Measurements from ENCODE around the gene CHCHD3. TPM values are rescaled to one million over a fixed set of nuclear protein-coding genes. Genes with fewer than 3 reads are reported as not detected.

The CHCHD3 gene
- total RNA-seq, 2 donors from 2014 or later = 88.3 to 154 TPM

DNA sequence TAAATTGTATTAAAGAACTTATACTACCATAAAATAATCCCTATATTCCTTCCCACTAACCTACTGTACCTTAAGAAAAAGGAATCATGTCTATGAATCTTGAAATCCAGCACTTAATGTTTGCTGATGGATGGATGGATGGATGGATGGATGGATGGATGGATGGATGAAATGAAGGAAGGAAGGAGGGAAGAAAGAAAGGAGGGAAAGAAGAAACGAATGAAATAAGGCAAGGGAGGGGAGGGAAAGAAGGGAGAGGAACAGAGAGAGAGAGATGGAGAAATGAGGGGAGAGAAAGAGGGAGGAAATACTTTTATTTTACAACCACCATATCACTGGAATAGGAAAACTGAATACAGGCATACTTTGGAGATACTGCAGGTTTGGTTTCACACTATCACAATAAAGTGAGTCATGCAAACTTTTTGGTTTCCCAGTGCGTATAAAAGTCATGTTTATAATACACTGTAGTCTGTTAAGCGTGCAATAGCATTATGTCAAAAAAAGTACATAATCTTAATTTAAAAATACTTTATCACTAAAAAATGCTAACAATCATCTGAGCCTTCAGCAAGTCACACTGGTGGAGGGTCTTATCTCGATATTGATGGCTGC, 219.8 kb downstream of the CHCHD3 start:
- Histone ChIP-seq H3K36me3 (no peaks in the 10 kb centered on the region), H3K27me3 (no peaks in the 10 kb centered on the region), H3K4me3 (no peak overlapping the region), H3K9me3 (no peaks in the 10 kb centered on the region), H3K4me1 (peaks cover 0 to 20% of the 10 kb centered on the region in 2 donors), H3K27ac (no peak overlapping the region)
- DNase-seq (ENCODE audit: low spot score) = no peak
- TF ChIP-seq, protein P1, sequence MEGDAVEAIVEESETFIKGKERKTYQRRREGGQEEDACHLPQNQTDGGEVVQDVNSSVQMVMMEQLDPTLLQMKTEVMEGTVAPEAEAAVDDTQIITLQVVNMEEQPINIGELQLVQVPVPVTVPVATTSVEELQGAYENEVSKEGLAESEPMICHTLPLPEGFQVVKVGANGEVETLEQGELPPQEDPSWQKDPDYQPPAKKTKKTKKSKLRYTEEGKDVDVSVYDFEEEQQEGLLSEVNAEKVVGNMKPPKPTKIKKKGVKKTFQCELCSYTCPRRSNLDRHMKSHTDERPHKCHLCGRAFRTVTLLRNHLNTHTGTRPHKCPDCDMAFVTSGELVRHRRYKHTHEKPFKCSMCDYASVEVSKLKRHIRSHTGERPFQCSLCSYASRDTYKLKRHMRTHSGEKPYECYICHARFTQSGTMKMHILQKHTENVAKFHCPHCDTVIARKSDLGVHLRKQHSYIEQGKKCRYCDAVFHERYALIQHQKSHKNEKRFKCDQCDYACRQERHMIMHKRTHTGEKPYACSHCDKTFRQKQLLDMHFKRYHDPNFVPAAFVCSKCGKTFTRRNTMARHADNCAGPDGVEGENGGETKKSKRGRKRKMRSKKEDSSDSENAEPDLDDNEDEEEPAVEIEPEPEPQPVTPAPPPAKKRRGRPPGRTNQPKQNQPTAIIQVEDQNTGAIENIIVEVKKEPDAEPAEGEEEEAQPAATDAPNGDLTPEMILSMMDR (IDR thresholded peaks at IDR 0.05) = no peak

DNA sequence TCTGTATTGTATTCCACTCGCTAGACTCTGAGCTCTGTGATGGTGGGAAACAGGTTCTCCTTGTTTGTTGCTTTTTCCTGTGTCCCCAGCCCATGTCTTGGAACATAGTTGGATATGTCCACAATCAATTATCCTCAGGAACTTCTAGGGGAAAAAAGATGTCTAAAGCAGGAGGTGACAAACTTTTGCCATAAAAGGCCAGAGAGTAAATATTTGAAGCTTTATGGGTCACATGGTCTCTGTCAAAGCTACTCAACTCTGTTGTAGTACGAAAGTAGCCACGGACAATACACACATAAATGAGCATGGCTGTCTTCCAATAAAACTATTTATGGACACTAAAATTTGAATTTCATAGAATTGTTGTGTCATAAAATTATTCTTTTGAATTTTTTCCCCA, 220.5 kb downstream of the CHCHD3 start:
- H3K36me3 ChIP-seq = no peaks in the 10 kb centered on the region
- no peak overlapping the region for H3K4me3 ChIP-seq
- DNase-seq (ENCODE audit: low spot score) = no peak
- TF ChIP-seq, protein P1 (IDR thresholded peaks at IDR 0.05) = no peak
- H3K4me1 ChIP-seq = peaks cover 0 to 17% of the 10 kb centered on the region in 2 donors
- no peak overlapping the region for H3K27ac ChIP-seq
- H3K9me3 ChIP-seq = no peaks in the 10 kb centered on the region
- no peaks in the 10 kb centered on the region for H3K27me3 ChIP-seq

GRCh38 chr7:132859199-132859598, 222.7 kb downstream of the CHCHD3 start:
- Histone ChIP-seq H3K4me3 (no peak overlapping the region), H3K9me3 (no peaks in the 10 kb centered on the region), H3K36me3 (no peaks in the 10 kb centered on the region), H3K4me1 (no peaks in the 10 kb centered on the region), H3K27me3 (no peaks in the 10 kb centered on the region), H3K27ac (no peak overlapping the region)
- TF ChIP-seq, protein P1 (IDR thresholded peaks at IDR 0.05) = no peak
- DNase-seq (ENCODE audit: low spot score) = no peak

DNA sequence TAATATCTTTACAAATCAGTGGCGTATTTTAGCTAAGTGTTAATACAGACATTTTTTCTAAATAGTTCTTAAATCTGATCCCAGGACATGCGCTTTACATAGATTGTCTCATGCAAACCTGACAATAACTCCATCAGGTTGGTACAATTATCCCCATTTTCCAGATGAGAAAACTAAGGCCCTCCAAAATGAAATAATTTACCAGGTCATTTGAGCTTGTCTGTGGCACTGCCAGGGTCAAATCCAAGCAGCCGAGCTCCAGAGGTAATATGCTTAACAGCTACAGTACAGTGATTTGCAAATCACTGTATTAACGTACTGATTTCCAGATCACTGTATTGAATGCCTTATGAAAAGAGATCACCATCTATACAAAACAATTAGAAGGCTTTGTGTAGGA, 223.1 kb downstream of the CHCHD3 start:
- Histone ChIP-seq H3K9me3 (no peaks in the 10 kb centered on the region), H3K4me3 (no peak overlapping the region), H3K27me3 (no peaks in the 10 kb centered on the region), H3K27ac (no peak overlapping the region), H3K36me3 (no peaks in the 10 kb centered on the region), H3K4me1 (no peaks in the 10 kb centered on the region)
- TF ChIP-seq, protein P1 (IDR thresholded peaks at IDR 0.05) = no peak
- DNase-seq (ENCODE audit: low spot score) = no peak

DNA sequence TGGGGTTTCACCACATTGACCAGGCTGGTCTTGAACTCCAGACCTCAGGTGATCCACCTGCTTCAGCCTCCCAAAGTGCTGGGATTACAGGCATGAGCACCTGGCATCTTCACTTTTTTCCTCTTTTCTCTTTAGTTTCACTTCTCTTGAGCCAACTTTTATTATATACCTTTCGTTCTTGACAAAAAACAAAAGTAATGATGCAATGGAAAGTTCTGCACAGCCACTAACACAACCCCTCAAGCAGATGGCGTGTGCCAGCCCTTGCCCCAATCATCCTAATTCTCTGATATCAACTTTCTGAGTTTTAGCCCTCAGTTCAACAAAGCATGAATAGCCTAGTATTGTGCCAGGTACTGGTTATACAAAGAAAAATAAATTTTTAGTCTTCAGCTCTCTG, 223.6 kb downstream of the CHCHD3 start:
- no peaks in the 10 kb centered on the region for H3K36me3 ChIP-seq
- TF ChIP-seq, protein P1 (IDR thresholded peaks at IDR 0.05) = no peak
- H3K27me3 ChIP-seq = no peaks in the 10 kb centered on the region
- no peak overlapping the region for H3K4me3 ChIP-seq
- no peaks in the 10 kb centered on the region for H3K9me3 ChIP-seq
- DNase-seq (ENCODE audit: low spot score) = no peak
- H3K4me1 ChIP-seq = no peaks in the 10 kb centered on the region
- H3K27ac ChIP-seq = no peak overlapping the region

GRCh38 chr7:132857703-132858102, 224.2 kb downstream of the CHCHD3 start:
- Histone ChIP-seq H3K36me3 (no peaks in the 10 kb centered on the region), H3K4me3 (no peak overlapping the region), H3K27ac (no peak overlapping the region), H3K27me3 (no peaks in the 10 kb centered on the region), H3K9me3 (no peaks in the 10 kb centered on the region), H3K4me1 (no peaks in the 10 kb centered on the region)
- TF ChIP-seq, protein P1 (IDR thresholded peaks at IDR 0.05) = no peak
- no peak for DNase-seq (ENCODE audit: low spot score)
